ENCODE measurements around the gene DGCR6.
"Not testable (repeated sequence)": the region's sequence is repeated elsewhere in the genome, so short reads cannot be mapped to it uniquely, and the experiment has no call there.

Gene DGCR6

DNA sequence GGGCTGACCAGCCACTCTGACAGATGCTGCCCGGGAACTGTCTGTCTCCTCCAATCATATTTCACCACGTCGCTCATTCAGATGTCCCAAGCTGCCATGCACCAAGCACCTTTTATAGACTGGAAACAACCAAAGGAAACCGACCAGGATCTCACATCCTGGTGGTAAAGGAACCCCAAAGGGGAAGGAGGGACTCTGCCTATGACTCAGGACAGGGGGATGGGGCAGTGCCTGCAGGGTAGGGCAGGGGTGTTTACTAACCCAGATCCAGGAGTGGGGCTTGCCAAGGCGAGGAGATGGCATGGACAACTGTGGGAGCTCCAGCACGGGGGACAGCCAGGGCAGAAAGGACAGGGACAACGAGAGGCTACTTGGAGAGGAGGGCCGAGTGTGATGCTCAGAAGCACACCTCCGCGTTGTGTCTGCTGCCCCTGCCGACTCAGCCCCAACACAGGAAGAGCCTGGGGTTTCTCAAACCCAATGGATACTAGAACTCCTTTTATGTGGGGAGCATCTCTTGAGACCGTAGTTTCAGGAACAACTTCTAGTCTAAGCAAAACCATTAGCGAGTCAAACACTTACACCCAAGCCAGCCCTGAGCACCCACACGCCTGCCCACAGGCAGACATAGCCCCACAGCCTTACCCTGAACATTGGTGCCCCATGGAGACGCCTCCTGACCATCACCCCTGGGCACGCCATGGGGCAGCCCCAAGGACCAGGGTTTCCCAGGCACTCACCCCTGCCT lies 26.0 kb downstream of the DGCR6 start:
- no peak for DNase-seq (ENCODE audit: low read depth in 3 of 3)

DNA sequence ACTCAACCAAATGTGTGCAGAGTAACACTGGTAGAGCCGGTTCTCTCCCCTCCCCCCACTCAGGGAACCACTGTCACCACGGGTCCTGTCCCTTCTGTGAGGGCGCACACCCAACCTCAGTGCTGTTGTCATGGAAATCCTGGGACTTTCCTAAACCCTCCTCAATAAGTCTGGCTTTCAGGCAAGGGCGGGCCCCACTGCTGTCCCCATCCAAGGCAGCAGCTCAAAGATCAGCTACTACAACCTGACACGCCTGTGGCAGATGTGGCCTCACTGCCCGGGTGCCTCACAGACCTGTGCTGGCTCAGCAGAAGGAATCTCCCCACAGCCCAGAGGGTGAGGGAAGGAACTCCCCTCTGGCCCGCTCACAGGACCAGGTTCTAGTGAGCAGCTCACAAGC lies 27.8 kb downstream of the DGCR6 start:
- no peak for DNase-seq (ENCODE audit: low read depth in 3 of 3)

- DNase-seq (ENCODE audit: low read depth in 3 of 3) = not testable (repeated sequence)
These were observed 28.6 kb downstream of the DGCR6 start for GRCh38 chr22:18934688-18935087.

DNA sequence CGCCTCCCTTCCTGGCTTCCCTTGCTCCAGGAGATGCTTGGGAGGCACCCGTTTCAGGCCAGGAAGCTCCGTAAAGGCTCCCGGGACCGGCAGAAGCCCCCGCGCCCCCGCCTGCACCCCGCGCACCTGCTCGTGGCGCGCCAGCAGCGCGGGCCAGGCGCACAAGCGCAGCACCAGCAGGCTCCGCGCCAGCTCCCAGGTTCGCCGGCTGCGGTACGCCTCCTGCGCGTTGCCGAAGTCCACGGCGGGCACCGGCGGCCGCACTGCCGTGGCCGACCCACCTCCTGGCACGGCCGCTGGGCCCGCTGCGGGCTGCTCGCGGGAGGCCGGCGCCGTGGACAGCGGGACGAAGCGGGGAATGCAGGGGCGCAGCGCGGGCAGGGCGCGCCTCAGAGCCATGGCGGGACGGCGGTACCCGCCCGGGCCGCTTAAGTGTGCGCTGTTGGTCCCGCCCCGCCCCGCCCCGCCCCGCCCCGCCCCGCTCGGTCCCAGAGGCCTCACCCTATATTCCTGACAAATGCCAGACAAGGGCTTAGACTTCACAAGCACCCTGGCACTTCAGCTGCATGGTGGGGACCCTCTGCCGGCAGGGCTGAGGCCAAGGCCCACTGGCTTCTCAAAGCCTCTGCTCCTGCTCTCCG lies 29.9 kb downstream of the DGCR6 start, which contains the start of gene PRODH:
TSS of gene PRODH (minus strand) at position 405 of the 641 bp plus-strand sequence. CDS start at position 399, 6 bp downstream.
- DNase-seq (ENCODE audit: low read depth in 3 of 3) = no peak

GRCh38 chr22:18938691-18939090 lies 32.6 kb downstream of the DGCR6 start:
- not testable (repeated sequence) for DNase-seq (ENCODE audit: low read depth in 3 of 3)

GRCh38 chr22:18947105-18947504 lies 41.0 kb downstream of the DGCR6 start:
- DNase-seq (ENCODE audit: low read depth in 3 of 3) = not testable (repeated sequence)

DNA sequence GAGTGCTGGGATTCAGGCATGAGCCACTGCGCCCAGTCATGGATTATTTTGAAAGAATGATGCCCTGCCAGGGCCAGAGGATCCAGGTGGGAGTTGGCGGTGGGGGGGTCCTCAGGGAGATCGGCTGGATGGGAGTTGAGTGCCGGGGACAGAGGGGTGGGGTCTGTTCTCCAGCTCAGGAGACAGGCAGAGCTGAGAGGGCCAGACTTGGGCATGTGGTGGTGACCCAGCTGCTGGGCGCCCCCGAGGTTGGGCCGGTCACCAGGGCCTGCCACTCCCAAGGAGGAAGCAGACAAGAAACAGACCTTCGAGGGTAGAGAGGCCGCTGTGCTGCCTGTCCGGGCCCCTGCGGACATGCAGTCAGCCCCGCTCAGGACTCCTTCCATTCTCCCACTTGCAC lies 41.8 kb downstream of the DGCR6 start:
- no peak for DNase-seq (ENCODE audit: low read depth in 3 of 3)

- DNase-seq (ENCODE audit: low read depth in 3 of 3) = no peak
These were observed 44.0 kb downstream of the DGCR6 start for GRCh38 chr22:18950141-18950540.

DNA sequence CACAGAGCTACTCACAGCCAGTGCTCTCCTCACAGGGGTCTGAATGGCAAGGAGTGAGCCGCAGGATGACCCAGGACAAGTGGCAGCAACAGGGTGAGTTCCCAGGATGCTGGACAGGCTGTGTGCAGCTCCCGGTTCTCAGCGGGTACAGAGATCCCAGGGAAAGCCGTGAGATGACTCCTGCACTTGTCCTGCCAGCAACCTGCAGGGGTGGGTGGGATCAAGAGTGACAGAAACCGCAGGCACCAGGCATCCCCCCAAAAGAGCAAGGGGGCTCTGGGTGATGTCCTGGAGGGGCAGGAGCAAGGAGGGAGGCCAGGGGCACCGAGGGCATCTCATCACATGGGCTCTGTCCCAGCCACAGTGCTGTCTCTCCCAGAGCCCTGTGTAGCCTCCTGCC lies 45.9 kb downstream of the DGCR6 start:
- DNase-seq (ENCODE audit: low read depth in 3 of 3) = no peak

- not testable (repeated sequence) for DNase-seq (ENCODE audit: low read depth in 3 of 3)
These were observed 47.0 kb downstream of the DGCR6 start for GRCh38 chr22:18953128-18953527.

DNA sequence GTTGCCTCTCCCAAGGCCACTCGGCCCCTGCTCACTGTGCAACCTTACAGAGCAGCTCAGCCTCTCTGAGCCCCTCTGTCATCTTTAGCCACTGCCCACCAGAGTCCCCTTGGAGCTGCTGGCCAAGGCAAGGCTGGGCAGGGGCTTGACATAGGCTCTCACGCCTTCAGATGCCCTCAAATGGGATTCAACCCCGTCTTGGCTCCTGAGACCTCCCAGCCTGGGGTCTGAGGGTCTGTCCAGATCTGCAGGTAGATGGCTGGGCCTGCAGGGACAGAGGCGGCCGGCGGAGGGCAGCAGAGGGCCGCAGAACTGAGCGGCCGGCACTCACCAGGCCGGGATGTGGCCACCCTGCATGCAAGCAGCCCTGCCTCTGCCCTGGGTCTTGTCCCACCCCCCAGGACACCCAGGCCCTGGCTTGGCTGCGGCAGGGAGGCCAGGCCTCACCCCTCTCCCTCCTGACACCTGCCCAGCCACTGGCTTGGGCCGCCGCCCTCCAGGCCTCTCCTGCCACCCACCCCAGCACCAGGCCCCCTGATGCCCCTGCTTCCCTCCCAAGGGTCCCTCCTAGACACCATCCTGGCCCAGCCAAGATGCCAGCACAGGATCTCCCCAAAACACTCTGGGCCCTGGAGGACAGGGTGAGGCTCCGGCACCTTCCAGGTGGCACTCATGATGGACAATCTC lies 48.3 kb downstream of the DGCR6 start:
- peak; percentile 19 to 40 (median 36) for DNase-seq (ENCODE audit: low read depth in 3 of 3)

GRCh38 chr22:18954990-18955571 lies 49.0 kb downstream of the DGCR6 start:
- no peak for DNase-seq (ENCODE audit: low read depth in 3 of 3)

- no peak for DNase-seq (ENCODE audit: low read depth in 3 of 3)
These were observed 49.6 kb downstream of the DGCR6 start for GRCh38 chr22:18955696-18956095.

GRCh38 chr22:18956121-18956895 lies 50.2 kb downstream of the DGCR6 start:
- DNase-seq (ENCODE audit: low read depth in 3 of 3) = not testable (repeated sequence)

GRCh38 chr22:18956956-18957355 lies 50.8 kb downstream of the DGCR6 start:
- not testable (repeated sequence) for DNase-seq (ENCODE audit: low read depth in 3 of 3)

DNA sequence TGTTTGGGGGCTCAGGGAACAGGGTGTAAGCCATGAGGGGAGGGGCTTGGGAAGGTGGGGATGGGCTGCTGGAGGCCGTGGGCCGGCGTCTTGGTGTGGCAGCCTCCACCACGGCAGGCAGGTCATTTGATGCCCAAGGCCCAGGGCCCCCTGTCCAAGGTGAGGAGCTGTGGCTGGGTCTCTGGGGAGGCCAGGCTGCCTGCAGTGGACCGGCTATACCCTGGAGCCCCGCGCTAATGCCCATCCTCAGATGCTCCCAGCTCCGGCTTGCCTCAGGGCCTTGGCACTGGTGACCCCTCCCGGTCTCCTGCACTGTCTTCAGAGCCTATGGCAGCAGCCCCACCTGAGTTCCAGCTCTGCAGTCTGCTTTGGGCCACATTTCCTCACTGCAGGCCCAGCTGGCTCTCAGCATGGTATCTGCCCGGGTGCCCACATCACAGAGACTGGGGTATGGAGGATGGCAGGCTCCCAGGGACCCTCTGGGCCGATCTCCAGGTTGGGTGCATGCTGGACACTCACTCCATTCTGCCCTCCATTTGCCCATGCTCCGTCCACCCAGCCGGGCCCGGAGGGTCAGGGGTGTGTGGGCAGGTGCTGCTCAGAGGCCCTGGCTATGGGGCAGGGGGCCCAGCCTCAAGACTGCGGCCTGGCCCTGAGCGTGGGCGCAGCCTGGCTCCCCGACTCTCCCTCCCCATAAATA lies 51.7 kb downstream of the DGCR6 start:
- not testable (repeated sequence) for DNase-seq (ENCODE audit: low read depth in 3 of 3)

DNA sequence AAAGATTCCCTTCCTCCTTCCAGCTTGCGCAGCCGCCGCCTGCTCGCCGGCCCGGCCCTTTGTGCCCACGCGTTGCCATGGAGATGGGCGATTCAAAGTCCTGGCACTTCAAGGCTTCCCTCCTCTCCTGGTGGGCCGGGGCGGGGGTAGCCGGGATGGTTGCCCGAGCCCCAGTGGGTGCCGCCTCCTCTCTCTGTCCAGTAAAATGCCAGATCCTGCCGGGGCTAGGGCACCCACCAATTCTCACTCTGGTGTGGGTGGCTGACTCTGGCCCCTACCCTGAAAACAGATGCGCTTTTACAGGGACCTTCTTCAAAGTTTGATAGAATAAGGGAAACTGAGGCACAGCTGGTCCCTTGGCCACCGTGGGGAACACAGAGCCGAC lies 52.2 kb downstream of the DGCR6 start:
- DNase-seq (ENCODE audit: low read depth in 3 of 3) = not testable (repeated sequence)

GRCh38 chr22:18958738-18959137 lies 52.6 kb downstream of the DGCR6 start:
- DNase-seq (ENCODE audit: low read depth in 3 of 3) = not testable (repeated sequence)

- DNase-seq (ENCODE audit: low read depth in 3 of 3) = not testable (repeated sequence)
These were observed 53.1 kb downstream of the DGCR6 start for GRCh38 chr22:18959266-18959665.

DNA sequence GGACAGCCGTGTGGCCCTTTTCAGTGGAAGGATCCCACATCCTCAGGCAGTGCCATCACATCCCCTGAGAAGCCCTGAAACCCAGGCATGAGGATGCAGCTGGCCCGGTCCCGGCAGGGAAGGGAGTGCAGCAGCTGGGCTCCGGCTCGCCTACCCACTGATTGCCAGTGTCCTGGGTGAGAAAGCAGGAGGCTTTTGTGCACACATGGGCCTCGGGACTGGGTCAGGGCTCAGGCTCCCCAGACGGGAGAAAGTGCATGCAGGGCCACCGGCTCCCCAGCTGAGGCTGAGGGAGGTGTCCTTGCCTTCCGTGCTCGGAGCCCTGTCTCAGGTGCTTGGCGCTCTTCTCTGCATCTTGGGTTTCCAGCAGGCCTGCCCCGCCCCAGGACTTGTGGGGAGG lies 53.6 kb downstream of the DGCR6 start:
- DNase-seq (ENCODE audit: low read depth in 3 of 3) = not testable (repeated sequence)
